GM12872 (cell line): ENCODE data around the gene OR7D4.

ENCODE experiments used
- CTCF ChIP-seq: IDR thresholded peaks from 3 replicates; pipeline ENCODE4 v1.5.1; 2011; ENCODE audit warnings: low read depth, mild to moderate bottlenecking, low read length, moderate library complexity; ENCODE audit not compliant: insufficient read depth

OR7D4 gene

GRCh38 chr19:9178901-9179300, 40.5 kb downstream of the OR7D4 start, which contains the start of gene OR7D2:
Gene OR7D2 (plus strand): TSS chr19:9178979. CDS start chr19:9185782, 6,803 bp downstream.
- TF ChIP-seq CTCF = no peak

- TF ChIP-seq CTCF = no peak
Observed at GRCh38 chr19:9175326-9175725, 44.1 kb downstream of the OR7D4 start.

- TF ChIP-seq CTCF = no peak
Observed at GRCh38 chr19:9171393-9171991, 47.9 kb downstream of the OR7D4 start.

GRCh38 chr19:9166846-9167245, 52.5 kb downstream of the OR7D4 start:
- no peak for TF ChIP-seq CTCF

- TF ChIP-seq CTCF = no peak
Observed at GRCh38 chr19:9165261-9165660, 54.1 kb downstream of the OR7D4 start.

GRCh38 chr19:9161427-9161826, 58.0 kb downstream of the OR7D4 start:
- TF ChIP-seq CTCF = no peak
